Ishikawa (cell line): ENCODE measurements around the gene PCBP3.

Experiments used
- CEBPB ChIP-seq: IDR thresholded peaks from 2 replicates; pipeline ENCODE4 v1.6.1; 2012
- EP300 ChIP-seq: IDR thresholded peaks from 2 replicates; pipeline ENCODE4 v1.6.1; 2012; ENCODE audit warnings: borderline replicate concordance
- MAX ChIP-seq: IDR thresholded peaks from 2 replicates; pipeline ENCODE4 v1.6.1; 2012
- NFIC ChIP-seq: IDR thresholded peaks from 2 replicates; pipeline ENCODE4 v1.6.1; 2012
- TAF1 ChIP-seq: IDR thresholded peaks from 2 replicates; pipeline ENCODE4 v1.6.1; 2012; ENCODE audit warnings: low read depth, mild to moderate bottlenecking
- TCF12 ChIP-seq: IDR thresholded peaks from 2 replicates; pipeline ENCODE4 v1.6.1; 2012; ENCODE audit warnings: low read depth

GRCh38 chr21:45867671-45868081, 224.2 kb downstream of the PCBP3 start:
- TF ChIP-seq NFIC (no peak), MAX (no peak), EP300 (no peak), TCF12 (no peak), TAF1 (no peak), CEBPB (no peak)
